Tibial nerve (tissue), 3 donors: Measurements from ENCODE around the gene GLIS2.

Experiments used
- CTCF ChIP-seq, 5 experiments: fragments of 200-600 bp in 3 of 5; fragments of 450-650 bp in 2 of 5; sonication (generic) in 3 of 5; IDR thresholded peaks; one replicate each; pipeline ENCODE4 v1.5.1; 2016 to 2019; ENCODE audit warnings: antibody characterized with exemption in 5 of 5, mild to moderate bottlenecking in 3 of 5, moderate library complexity in 2 of 5
- POLR2A ChIP-seq, 2 donors: fragments of 450-650 bp; IDR thresholded peaks; one replicate each; pipeline ENCODE4 v1.6.1; 2017; ENCODE audit warnings: antibody characterized with exemption in 2 of 2, mild to moderate bottlenecking in 2 of 2, moderate library complexity in 2 of 2

- no peak for TF ChIP-seq CTCF (IDR thresholded peaks at IDR 0.05)
- no peak for TF ChIP-seq POLR2A (IDR thresholded peaks at IDR 0.05)
Observed at GRCh38 chr16:4324492-4325252, 8.8 kb downstream of the GLIS2 start.
